ENCODE results near the gene CASZ1.

- TF ChIP-seq EZH2 (IDR thresholded peaks at IDR 0.05; ENCODE audit: low read depth) (no peak), CTCF (conservative IDR thresholded peaks at IDR 0.05) (no peak)
Measured at GRCh38 chr1:10825592-10825991, 29.1 kb upstream of the CASZ1 start.

Measured in PC-9 (cell line).